ENCODE measurements around the gene CUL1. TPM values are rescaled to one million over a fixed set of nuclear protein-coding genes. Genes with fewer than 3 reads are reported as not detected.

The CUL1 gene
- total and polyA plus RNA-seq, 2 experiments from 2014 or later, result 35.6 to 71.3 TPM

GRCh38 chr7:148806187-148806586, 107.5 kb downstream of the CUL1 start:
- Mint-ChIP-seq H3K9me3 (no peaks in the 10 kb centered on the region), H3K4me1 (peaks cover 19% of the 10 kb centered on the region), H3K36me3 (ENCODE audit: low read depth) (peaks cover 69% of the 10 kb centered on the region), H3K27me3 (ENCODE audit: insufficient read depth, low read depth, poor library complexity) (peaks cover 22% of the 10 kb centered on the region), H3K4me3 (no peak overlapping the region), H3K27ac (no peak overlapping the region; the same call in 1 of the 2 replicates)
- Histone ChIP-seq H3K4me3 (no peak overlapping the region), H4K20me1 (replicated peaks; ENCODE audit: insufficient read depth) (peaks cover 3% of the 10 kb centered on the region; the same call in 1 of the 2 replicates), H3K9me2 (ENCODE audit: insufficient read depth) (no peaks in the 10 kb centered on the region), H2AFZ (no peak overlapping the region), H3F3A (replicated peaks; ENCODE audit: low read depth) (0 out of 2 replicates have a peak, but pooled peaks cover 4% of the 10 kb centered on the region), H3K4me2 (no peak overlapping the region), H3K4me1 (ENCODE audit: insufficient read depth) (peaks cover 6% of the 10 kb centered on the region; the same call in 1 of the 2 replicates), H3K27ac (ENCODE audit: low read depth) (peak overlapping the region; percentile 59; the same call in 1 of the 2 replicates), H3K79me2 (replicated peaks; ENCODE audit: insufficient read depth) (no peaks in the 10 kb centered on the region), H3K36me3 (ENCODE audit: insufficient read depth) (peaks cover 18% of the 10 kb centered on the region), H3K27me3 (ENCODE audit: insufficient read depth) (no peaks in the 10 kb centered on the region)
- DNase-seq (ENCODE audit: low spot score) (no peak), ATAC-seq (no peak)
- TF ChIP-seq STAT1 (IDR thresholded peaks at IDR 0.05; ENCODE audit: unreplicated experiment), result no peak
- TF ChIP-seq JUNB (IDR thresholded peaks at IDR 0.05; ENCODE audit: unreplicated experiment), result no peak
- TF ChIP-seq ZNF114 (CRISPR knock-in tag; IDR thresholded peaks at IDR 0.05), result no peak
- no peak for TF ChIP-seq REST (IDR thresholded peaks at IDR 0.05; ENCODE audit: unreplicated experiment)
- TF ChIP-seq NANOG (IDR thresholded peaks at IDR 0.05; ENCODE audit: borderline replicate concordance), result no peak
- no peak for TF ChIP-seq ZNF331 (CRISPR knock-in tag; IDR thresholded peaks at IDR 0.05; ENCODE audit: low read depth)
- TF ChIP-seq ETS1 (IDR thresholded peaks at IDR 0.05), result no peak
- no peak for TF ChIP-seq POLR2AphosphoS5 (IDR thresholded peaks at IDR 0.05; ENCODE audit: low read depth)
- TF ChIP-seq ZNF462 (CRISPR knock-in tag; IDR thresholded peaks at IDR 0.05), result no peak
- TF ChIP-seq EZH2phosphoT487 (IDR thresholded peaks at IDR 0.05; ENCODE audit: unreplicated experiment), result no peak
- TF ChIP-seq CTCF (conservative IDR thresholded peaks at IDR 0.05; ENCODE audit: low read depth in 2 of 2), result no peak
- TF ChIP-seq CREB1 (CRISPR knock-in tag; IDR thresholded peaks at IDR 0.05; ENCODE audit: low read depth), result no peak
- TF ChIP-seq EZH2 (IDR thresholded peaks at IDR 0.05; ENCODE audit: low read depth, unreplicated experiment), result no peak
